Measurements from ENCODE around the gene RNF26. TPM values are rescaled to one million over a fixed set of nuclear protein-coding genes. Genes with fewer than 3 reads are reported as not detected.

The RNF26 gene
- total and polyA plus RNA-seq, 10 of the 15 experiments (the other 5 are each of a cell fraction or from before 2014, with no cell fraction given), result 2.8 to 54.5 (median 17.7) TPM

DNA sequence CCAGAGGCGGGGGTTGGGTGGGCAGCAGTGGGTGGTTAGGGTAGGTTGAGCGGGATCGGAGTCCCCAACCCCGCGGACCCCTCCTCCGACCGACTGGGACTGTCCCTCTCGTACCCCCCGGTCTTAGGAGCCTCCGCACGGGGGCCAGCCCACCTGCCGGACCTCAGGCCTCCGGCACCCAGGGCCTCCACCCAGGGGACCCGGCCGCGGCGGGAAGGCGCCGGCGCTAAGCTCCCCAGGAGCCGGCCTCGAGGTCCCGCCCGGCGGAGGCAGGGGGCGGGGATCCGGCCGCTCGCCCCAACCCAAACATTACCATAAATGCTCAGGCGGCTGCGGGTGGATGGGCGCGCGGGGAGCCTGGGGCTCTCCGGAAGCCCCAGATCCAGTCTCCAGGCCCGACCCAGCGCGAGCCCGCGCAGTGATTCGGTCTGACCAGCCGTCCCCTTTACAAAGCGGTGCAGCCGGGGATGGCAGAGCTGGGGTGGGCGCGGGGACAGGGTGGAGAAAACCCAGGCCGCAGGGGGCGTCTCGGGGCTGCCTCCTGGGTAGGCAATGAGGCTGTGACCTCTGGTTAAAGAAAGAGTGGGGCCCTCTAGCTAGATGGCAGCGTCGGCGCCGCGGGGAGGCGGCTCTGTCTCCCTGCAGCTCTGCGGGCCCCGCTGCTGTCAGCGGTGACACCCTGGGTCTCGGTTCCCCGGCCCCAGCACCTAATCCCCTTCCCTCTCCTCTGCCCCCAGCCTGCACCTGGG is 13.4 kb upstream of the RNF26 start (continued):
- TF ChIP-seq, protein P1, sequence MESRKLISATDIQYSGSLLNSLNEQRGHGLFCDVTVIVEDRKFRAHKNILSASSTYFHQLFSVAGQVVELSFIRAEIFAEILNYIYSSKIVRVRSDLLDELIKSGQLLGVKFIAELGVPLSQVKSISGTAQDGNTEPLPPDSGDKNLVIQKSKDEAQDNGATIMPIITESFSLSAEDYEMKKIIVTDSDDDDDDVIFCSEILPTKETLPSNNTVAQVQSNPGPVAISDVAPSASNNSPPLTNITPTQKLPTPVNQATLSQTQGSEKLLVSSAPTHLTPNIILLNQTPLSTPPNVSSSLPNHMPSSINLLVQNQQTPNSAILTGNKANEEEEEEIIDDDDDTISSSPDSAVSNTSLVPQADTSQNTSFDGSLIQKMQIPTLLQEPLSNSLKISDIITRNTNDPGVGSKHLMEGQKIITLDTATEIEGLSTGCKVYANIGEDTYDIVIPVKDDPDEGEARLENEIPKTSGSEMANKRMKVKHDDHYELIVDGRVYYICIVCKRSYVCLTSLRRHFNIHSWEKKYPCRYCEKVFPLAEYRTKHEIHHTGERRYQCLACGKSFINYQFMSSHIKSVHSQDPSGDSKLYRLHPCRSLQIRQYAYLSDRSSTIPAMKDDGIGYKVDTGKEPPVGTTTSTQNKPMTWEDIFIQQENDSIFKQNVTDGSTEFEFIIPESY (IDR thresholded peaks at IDR 0.05), result no peak
- TF ChIP-seq, protein P2, sequence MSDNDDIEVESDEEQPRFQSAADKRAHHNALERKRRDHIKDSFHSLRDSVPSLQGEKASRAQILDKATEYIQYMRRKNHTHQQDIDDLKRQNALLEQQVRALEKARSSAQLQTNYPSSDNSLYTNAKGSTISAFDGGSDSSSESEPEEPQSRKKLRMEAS (IDR thresholded peaks at IDR 0.05; ENCODE audit: low read depth, low read length), result no peak
- TF ChIP-seq, protein P3, sequence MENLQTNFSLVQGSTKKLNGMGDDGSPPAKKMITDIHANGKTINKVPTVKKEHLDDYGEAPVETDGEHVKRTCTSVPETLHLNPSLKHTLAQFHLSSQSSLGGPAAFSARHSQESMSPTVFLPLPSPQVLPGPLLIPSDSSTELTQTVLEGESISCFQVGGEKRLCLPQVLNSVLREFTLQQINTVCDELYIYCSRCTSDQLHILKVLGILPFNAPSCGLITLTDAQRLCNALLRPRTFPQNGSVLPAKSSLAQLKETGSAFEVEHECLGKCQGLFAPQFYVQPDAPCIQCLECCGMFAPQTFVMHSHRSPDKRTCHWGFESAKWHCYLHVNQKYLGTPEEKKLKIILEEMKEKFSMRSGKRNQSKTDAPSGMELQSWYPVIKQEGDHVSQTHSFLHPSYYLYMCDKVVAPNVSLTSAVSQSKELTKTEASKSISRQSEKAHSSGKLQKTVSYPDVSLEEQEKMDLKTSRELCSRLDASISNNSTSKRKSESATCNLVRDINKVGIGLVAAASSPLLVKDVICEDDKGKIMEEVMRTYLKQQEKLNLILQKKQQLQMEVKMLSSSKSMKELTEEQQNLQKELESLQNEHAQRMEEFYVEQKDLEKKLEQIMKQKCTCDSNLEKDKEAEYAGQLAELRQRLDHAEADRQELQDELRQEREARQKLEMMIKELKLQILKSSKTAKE (IDR thresholded peaks at IDR 0.05; ENCODE audit: low read depth, poor library complexity, severe bottlenecking), result no peak
- TF ChIP-seq KDM1A (IDR thresholded peaks at IDR 0.05; ENCODE audit: borderline replicate concordance), result no peak
- TF ChIP-seq ESRRA (IDR thresholded peaks at IDR 0.05; ENCODE audit: low read length), result no peak
- no peak for TF ChIP-seq NRF1 (conservative IDR thresholded peaks at IDR 0.05; ENCODE audit: low read depth, low read length)
- no peak for TF ChIP-seq SMAD1 (IDR thresholded peaks at IDR 0.05; ENCODE audit: low read depth, partially characterized antibody)
- TF ChIP-seq CREB1 (IDR thresholded peaks at IDR 0.05; ENCODE audit: low read depth), result no peak
- no peak for TF ChIP-seq CHD1 (IDR thresholded peaks at IDR 0.05; ENCODE audit: low read depth, low read length)
- no peak for TF ChIP-seq ATF7 (IDR thresholded peaks at IDR 0.05; ENCODE audit: low read depth)
- no peak for TF ChIP-seq SREBF2 (IDR thresholded peaks at IDR 0.05; ENCODE audit: low read length)
- TF ChIP-seq ZNF24 (IDR thresholded peaks at IDR 0.05), result no peak
- TF ChIP-seq POLR2A (IDR thresholded peaks at IDR 0.05; ENCODE audit: low read depth, low read length), result peak; percentile 79
- TF ChIP-seq KLF5 (IDR thresholded peaks at IDR 0.05; ENCODE audit: partially characterized antibody), result peak; percentile 59
- TF ChIP-seq FOXM1 (IDR thresholded peaks at IDR 0.05; ENCODE audit: low read depth, low read length), result no peak
- no peak for TF ChIP-seq NFYB (IDR thresholded peaks at IDR 0.05; ENCODE audit: insufficient read depth, low read depth, low read length)
- TF ChIP-seq, protein P4, sequence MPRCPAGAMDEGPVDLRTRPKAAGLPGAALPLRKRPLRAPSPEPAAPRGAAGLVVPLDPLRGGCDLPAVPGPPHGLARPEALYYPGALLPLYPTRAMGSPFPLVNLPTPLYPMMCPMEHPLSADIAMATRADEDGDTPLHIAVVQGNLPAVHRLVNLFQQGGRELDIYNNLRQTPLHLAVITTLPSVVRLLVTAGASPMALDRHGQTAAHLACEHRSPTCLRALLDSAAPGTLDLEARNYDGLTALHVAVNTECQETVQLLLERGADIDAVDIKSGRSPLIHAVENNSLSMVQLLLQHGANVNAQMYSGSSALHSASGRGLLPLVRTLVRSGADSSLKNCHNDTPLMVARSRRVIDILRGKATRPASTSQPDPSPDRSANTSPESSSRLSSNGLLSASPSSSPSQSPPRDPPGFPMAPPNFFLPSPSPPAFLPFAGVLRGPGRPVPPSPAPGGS (IDR thresholded peaks at IDR 0.05; ENCODE audit: borderline replicate concordance, insufficient read depth, low read depth, low read length, poor library complexity, severe bottlenecking), result no peak
- no peak for TF ChIP-seq NR2C1 (IDR thresholded peaks at IDR 0.05)
- TF ChIP-seq HDAC2 (IDR thresholded peaks at IDR 0.05), result no peak
- no peak for TF ChIP-seq ZNF622 (IDR thresholded peaks at IDR 0.05)
- no peak for TF ChIP-seq NFYA (IDR thresholded peaks at IDR 0.05; ENCODE audit: borderline replicate concordance, low read depth, low read length)
- TF ChIP-seq, protein P5, sequence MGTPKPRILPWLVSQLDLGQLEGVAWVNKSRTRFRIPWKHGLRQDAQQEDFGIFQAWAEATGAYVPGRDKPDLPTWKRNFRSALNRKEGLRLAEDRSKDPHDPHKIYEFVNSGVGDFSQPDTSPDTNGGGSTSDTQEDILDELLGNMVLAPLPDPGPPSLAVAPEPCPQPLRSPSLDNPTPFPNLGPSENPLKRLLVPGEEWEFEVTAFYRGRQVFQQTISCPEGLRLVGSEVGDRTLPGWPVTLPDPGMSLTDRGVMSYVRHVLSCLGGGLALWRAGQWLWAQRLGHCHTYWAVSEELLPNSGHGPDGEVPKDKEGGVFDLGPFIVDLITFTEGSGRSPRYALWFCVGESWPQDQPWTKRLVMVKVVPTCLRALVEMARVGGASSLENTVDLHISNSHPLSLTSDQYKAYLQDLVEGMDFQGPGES (IDR thresholded peaks at IDR 0.05), result no peak
- TF ChIP-seq SMARCA5 (IDR thresholded peaks at IDR 0.05), result no peak
- no peak for TF ChIP-seq CHD4 (IDR thresholded peaks at IDR 0.05)
